Parathyroid adenoma (tissue), 2 donors: ENCODE measurements around the gene MOB1B.
"Not testable (repeated sequence)": the region's sequence is repeated elsewhere in the genome, so short reads cannot be mapped to it uniquely, and the experiment has no call there.

Experiments
- H2AFZ ChIP-seq: fragments of 300-600 bp; sonication (generic); one replicate; pipeline ENCODE4 v1.7.0; 2017; ENCODE audit warnings: antibody characterized with exemption, mild to moderate bottlenecking
- H3K27ac ChIP-seq: fragments of 300-600 bp; sonication (generic); one replicate; pipeline ENCODE4 v1.7.0; 2017
- H3K27me3 ChIP-seq: fragments of 300-600 bp; sonication (generic); one replicate; pipeline ENCODE4 v1.7.0; 2017; ENCODE audit warnings: low read length; ENCODE audit not compliant: control insufficient read depth, insufficient read depth
- H3K36me3 ChIP-seq: fragments of 300-600 bp; sonication (generic); one replicate; pipeline ENCODE4 v1.7.0; 2017; ENCODE audit warnings: low read length; ENCODE audit not compliant: control insufficient read depth, insufficient read depth
- H3K4me1 ChIP-seq: fragments of 300-600 bp; sonication (generic); one replicate; pipeline ENCODE4 v1.7.0; 2017; ENCODE audit warnings: control low read depth
- H3K4me2 ChIP-seq: fragments of 300-600 bp; sonication (generic); one replicate; pipeline ENCODE4 v1.7.0; 2017; ENCODE audit warnings: low read length
- H3K4me3 ChIP-seq: fragments of 300-600 bp; sonication (generic); one replicate; pipeline ENCODE4 v1.7.0; 2017; ENCODE audit warnings: low read depth, low read length
- H3K79me2 ChIP-seq: fragments of 300-600 bp; sonication (generic); one replicate; pipeline ENCODE4 v1.7.0; 2017; ENCODE audit warnings: control low read depth
- H3K9ac ChIP-seq: fragments of 300-600 bp; sonication (generic); one replicate; pipeline ENCODE4 v1.7.0; 2017; ENCODE audit warnings: mild to moderate bottlenecking
- H3K9me3 ChIP-seq: fragments of 300-600 bp; sonication (generic); one replicate; pipeline ENCODE4 v1.7.0; 2017; ENCODE audit warnings: low read length; ENCODE audit not compliant: control insufficient read depth
- TF ChIP-seq, protein P1 (sequence below): fragments of 300-600 bp; sonication (generic); IDR thresholded peaks from one replicate; pipeline ENCODE4 v1.7.0; 2017; ENCODE audit warnings: antibody characterized with exemption, mild to moderate bottlenecking
- donor health status: primary hyperparathyroidism.

The MOB1B gene

DNA sequence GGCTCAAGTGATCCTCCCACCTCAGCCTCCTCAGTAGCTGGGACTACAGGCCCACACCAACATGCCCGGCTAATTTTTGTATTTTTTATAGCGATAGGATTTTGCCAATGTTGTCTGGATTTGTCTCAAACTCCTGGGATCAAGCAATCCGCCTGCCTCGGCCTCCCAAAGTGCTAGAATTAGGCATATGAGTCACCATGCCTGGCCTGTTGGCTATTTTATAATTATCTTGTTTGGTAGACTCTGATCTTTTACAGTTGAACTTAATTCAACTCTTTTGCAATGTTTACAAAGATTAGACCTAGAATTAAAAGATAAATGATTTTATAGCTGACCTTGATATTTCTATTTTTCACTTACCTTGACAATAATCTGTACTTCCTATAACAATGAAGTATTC lies 109.3 kb downstream of the MOB1B start:
- H3K79me2 ChIP-seq = no peaks in the 10 kb centered on the region
- H3K36me3 ChIP-seq = no peaks in the 10 kb centered on the region
- no peaks in the 10 kb centered on the region for H3K4me1 ChIP-seq
- H3K27me3 ChIP-seq = no peaks in the 10 kb centered on the region
- H3K9me3 ChIP-seq = no peaks in the 10 kb centered on the region
- H3K4me2 ChIP-seq = no peak overlapping the region
- TF ChIP-seq, protein P1, sequence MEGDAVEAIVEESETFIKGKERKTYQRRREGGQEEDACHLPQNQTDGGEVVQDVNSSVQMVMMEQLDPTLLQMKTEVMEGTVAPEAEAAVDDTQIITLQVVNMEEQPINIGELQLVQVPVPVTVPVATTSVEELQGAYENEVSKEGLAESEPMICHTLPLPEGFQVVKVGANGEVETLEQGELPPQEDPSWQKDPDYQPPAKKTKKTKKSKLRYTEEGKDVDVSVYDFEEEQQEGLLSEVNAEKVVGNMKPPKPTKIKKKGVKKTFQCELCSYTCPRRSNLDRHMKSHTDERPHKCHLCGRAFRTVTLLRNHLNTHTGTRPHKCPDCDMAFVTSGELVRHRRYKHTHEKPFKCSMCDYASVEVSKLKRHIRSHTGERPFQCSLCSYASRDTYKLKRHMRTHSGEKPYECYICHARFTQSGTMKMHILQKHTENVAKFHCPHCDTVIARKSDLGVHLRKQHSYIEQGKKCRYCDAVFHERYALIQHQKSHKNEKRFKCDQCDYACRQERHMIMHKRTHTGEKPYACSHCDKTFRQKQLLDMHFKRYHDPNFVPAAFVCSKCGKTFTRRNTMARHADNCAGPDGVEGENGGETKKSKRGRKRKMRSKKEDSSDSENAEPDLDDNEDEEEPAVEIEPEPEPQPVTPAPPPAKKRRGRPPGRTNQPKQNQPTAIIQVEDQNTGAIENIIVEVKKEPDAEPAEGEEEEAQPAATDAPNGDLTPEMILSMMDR = no peak
- H3K4me3 ChIP-seq = no peak overlapping the region
- H2AFZ ChIP-seq = no peak overlapping the region
- H3K27ac ChIP-seq = no peak overlapping the region
- no peak overlapping the region for H3K9ac ChIP-seq

DNA sequence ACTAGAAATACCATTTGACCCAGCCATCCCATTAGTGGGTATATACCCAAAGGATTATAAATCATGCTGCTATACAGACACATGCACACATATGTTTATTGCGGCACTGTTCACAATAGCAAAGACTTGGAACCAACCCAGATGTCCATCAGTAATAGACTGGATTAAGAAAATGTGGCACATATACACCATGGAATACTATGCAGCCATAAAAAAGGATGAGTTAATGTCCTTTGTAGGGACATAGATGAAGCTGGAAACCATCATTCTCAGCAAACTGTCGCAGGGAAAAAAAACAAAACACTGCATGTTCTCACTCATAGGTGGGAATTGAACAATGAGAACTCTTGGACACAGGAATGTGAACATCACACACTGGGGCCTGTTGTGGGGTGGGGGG lies 115.2 kb downstream of the MOB1B start:
- not testable (repeated sequence) for H3K27me3 ChIP-seq, H3K4me3 ChIP-seq, H3K79me2 ChIP-seq, H3K4me1 ChIP-seq, H3K27ac ChIP-seq, H3K36me3 ChIP-seq, H3K4me2 ChIP-seq, H3K9ac ChIP-seq, H2AFZ ChIP-seq, H3K9me3 ChIP-seq

DNA sequence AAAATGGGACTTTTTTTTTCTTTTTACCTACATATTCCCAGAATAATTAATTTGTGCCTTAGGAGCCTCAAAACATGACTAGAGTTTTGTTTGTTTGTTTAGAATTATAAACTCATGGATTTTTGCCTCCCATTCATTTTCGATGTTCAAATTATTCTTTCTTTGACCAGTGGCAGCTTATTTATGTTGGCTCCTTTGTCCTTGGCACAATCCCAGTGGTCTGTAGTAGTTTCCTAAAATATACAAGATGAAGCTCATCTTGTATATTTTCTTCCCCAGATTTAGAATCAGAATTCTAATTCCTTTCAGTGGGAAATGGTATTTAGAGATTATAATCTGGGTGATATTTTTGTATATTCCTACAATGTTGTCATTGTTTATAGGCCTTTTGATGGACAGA lies 118.4 kb downstream of the MOB1B start:
- Histone ChIP-seq H3K79me2 (no peaks in the 10 kb centered on the region), H3K4me3 (no peak overlapping the region), H3K27ac (no peak overlapping the region), H3K36me3 (no peaks in the 10 kb centered on the region), H2AFZ (no peak overlapping the region), H3K4me1 (no peaks in the 10 kb centered on the region), H3K9ac (no peak overlapping the region), H3K4me2 (no peak overlapping the region), H3K27me3 (no peaks in the 10 kb centered on the region), H3K9me3 (no peaks in the 10 kb centered on the region)
- TF ChIP-seq, protein P1 = no peak

DNA sequence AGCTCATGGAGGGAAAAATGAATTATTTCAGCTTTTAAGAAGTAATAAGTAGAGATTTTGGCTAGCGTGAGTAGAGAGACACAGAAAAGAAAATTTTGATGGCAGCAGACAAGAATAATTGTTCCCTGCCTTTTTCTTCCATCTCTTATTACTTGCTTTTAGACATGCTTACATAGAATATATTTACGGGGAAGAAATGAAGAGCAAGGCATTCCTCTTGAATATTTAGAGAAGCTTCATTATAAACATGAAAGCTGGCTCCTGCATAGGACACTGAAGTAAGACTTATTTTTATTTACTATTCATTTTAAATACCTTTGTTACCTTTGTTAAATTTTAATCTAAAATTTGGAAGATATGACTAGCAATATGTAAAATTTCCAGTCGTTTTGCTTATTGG lies 123.5 kb downstream of the MOB1B start:
- no peak overlapping the region for H2AFZ ChIP-seq
- no peak overlapping the region for H3K4me3 ChIP-seq
- no peaks in the 10 kb centered on the region for H3K9me3 ChIP-seq
- no peaks in the 10 kb centered on the region for H3K27me3 ChIP-seq
- no peak overlapping the region for H3K27ac ChIP-seq
- H3K4me2 ChIP-seq = no peak overlapping the region
- H3K79me2 ChIP-seq = no peaks in the 10 kb centered on the region
- no peaks in the 10 kb centered on the region for H3K36me3 ChIP-seq
- TF ChIP-seq, protein P1 = no peak
- no peaks in the 10 kb centered on the region for H3K4me1 ChIP-seq
- H3K9ac ChIP-seq = no peak overlapping the region

DNA sequence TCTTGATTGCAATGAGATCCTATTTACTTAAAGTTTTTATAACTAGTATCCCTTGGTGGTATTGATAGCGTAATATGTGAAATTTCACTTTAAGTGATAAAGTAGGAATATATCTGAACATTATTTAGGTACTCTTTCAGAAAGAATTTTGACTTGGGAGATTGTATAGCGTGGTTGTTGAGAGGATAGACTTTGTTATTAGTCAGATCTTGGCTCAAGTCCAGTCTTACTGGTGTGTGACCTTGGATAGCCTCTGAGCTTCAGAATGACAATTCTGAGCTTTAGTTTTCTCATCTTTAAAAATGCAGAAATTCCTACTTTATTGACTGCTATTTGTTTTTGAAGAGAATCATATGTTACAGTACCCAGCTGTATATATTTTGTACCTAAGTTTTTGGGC lies 123.9 kb downstream of the MOB1B start:
- H3K36me3 ChIP-seq = no peaks in the 10 kb centered on the region
- no peaks in the 10 kb centered on the region for H3K4me1 ChIP-seq
- H3K9ac ChIP-seq = no peak overlapping the region
- H3K27me3 ChIP-seq = no peaks in the 10 kb centered on the region
- H3K27ac ChIP-seq = no peak overlapping the region
- H2AFZ ChIP-seq = no peak overlapping the region
- no peak overlapping the region for H3K4me2 ChIP-seq
- H3K9me3 ChIP-seq = no peaks in the 10 kb centered on the region
- no peak overlapping the region for H3K4me3 ChIP-seq
- no peaks in the 10 kb centered on the region for H3K79me2 ChIP-seq
- TF ChIP-seq, protein P1 = no peak
